HG02642 (cell line): ENCODE measurements around the gene ABCC4.

Source experiments
- ATAC-seq: cut with Tn5 transposase; IDR thresholded peaks from one replicate; pipeline ENCODE4 v1.9.1; 2021; ENCODE audit warnings: mild to moderate bottlenecking; ENCODE audit not compliant: unreplicated experiment, poor library complexity

ABCC4 gene

DNA sequence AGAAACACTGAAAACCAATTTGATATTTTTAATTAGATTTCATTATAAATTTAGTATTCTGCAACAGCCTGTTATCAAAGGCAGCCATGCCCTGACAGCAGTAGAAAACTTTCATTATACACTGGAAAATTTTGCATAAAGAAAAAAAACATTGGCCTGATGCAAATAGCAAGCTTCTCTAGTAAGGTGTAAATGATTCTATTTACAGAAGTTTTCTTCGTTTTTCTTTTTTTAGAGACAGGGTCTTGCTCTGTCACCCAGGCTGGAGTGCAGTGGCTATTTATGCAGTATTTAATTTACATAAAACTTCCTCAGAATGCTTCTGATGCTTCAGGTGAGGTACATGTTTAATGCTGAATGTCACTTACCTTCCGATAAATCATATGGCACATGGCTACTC, 67.0 kb downstream of the ABCC4 start:
- peak; percentile 73 for ATAC-seq

- ATAC-seq, result no peak
These were observed 68.1 kb downstream of the ABCC4 start for GRCh38 chr13:95233026-95233635.

DNA sequence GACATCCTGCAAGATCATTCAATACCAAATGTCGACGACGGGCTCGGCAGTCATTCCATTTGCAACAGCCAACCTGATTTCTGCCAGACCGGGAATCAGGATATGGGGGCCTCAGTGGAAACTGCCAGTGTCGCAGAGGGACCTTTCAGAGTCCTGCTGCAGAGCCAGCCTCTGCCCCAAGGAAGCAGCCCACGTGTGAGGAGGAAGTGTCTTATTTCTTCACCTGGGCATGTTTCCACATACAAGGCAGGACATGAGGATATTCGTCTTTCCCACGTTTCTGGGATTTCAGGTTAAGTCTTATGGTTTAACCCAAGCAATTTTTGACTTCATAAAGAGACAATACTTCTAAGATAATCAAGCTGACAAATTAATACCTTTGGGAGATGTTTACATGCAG, 69.9 kb downstream of the ABCC4 start:
- ATAC-seq, result no peak

GRCh38 chr13:95229855-95230254, 71.4 kb downstream of the ABCC4 start:
- ATAC-seq, result no peak

GRCh38 chr13:95228130-95228529, 73.1 kb downstream of the ABCC4 start:
- ATAC-seq, result no peak

DNA sequence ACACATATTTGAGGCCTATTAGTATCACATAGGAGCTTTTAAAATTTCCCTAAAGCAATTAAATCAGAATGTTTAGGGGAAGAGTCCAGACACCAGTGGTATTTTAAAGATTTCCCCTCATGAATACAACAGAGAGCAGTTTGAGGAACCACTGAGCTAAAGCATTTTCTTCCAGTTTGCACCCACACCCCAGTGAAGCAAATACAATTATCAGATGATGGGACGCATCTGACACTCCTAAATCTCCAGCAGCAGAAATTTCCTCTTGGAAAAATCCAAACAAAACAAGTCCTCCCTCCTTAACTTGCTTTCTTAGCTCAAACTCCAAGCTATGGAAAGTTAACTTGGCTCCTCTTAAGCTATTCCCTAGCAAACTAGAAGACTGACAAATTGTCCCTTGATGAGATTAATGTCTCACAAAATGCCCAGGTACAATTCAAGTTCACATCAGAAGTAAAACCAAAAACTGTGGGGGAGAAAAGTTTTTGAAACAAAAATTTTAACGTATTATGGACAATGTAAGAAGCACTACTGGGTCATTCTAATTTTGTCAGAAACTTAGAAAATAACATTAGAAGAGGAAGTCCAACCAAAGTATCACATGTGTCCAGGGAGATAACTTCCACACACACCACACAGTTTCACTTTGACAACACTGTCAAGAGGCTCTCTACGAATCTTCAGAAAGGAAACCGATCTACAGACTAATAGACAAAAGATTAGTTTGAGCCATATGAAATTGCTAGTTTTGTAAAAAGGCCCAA, 74.1 kb downstream of the ABCC4 start:
- ATAC-seq, result peak; percentile 84

DNA sequence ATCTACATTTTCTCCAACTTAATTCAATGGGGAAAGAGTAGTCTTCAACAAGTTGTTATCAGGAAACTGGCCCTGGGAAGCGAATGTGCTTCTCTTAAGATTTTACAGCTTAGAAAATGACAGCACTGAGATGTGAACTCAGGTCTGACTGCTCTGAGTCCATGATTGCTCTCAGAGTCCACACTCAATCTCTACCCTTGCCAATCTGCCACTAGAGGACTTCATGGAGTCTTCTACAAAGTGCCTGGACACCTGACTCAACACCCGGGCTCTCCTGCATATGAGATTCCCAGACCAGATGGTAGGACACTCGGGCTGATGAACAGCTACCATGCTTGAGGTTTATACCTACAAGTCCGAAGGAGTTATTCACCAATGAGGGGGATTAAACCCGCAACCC, 74.8 kb downstream of the ABCC4 start:
- no peak for ATAC-seq

DNA sequence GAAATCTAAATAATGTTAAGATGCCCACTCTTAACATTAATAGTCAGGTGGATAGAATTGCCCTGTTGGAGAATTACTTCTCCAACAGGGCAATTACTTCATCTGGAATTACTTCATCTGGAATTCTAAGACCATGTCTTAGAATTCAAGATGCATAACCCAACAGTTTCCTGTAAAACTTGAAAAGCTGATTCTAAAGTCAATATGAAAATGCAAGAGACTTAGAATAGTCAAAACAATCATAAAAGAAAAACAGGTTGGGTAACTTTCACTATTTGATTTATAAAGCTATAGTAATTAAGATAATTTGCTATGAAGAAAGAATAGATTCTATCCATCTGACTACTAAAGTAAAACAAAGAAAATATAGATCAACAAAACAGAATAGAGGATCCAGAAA, 75.2 kb downstream of the ABCC4 start:
- no peak for ATAC-seq

DNA sequence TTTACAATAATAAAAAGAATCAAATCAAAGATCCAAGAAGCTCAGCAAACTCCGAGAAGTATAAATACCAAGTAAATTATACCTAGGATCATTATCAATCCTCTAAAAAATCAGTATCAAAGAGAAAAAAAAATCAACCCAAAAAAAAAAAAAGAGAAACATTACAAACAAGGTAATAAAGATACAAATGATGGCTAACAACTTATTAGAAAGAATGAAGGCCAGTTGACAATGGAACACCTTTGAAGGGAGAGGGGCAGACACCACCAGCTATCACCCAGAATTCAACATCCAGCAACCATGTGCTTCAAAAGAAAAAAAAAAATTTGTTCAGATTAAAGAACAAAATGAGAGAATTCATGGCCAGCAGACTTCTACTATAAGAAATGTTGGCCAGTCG, 77.2 kb downstream of the ABCC4 start:
- no peak for ATAC-seq

DNA sequence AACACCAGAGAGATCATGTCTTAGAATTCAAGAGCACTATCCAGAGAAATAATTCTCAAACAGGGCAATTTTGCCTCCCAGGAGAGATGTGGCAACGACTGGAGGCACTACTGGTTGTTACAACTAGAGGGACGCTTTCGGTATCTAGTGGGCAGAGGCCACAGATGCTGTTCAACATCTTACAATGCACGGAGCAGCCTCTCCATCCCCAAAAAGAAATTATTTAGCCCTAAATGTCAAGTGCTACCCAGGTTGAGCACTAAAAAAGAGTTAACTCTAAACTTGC, 78.6 kb downstream of the ABCC4 start:
- ATAC-seq, result peak; percentile 50

DNA sequence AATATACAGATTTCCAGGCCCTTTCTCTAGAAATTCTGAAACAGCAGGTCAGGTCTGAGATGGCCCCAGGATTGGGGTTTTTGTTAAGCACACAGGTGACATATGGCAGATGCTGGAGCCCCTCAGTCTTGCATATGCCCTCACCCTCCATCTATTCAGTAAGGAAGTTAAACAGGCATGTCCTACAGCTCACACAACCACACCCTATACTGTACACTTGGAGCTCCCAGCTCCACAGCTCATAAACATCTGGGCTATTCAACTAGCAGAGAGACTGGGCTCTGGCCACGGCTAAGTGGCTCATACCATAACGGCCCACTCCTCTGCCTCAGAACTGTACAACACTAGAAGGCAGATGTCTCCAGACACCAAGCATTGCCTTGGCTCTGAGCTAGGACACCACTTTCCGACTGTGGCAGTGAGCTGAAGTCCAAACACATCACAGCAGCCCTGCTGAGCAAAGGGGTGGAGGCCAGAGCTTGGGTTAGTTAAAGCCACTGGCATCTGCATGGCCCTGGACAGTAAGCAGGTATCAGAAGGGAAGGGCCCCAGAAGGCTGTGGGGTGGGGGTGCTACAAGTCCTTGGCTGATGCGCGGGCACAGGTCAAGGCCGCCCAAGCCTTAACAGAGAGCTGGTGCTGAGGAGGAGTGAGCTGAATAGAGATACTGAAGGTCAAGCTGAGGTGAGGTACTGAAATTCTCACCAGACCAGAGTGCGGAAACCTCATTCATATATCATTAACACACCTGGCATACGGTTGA, 79.1 kb downstream of the ABCC4 start:
- peak; percentile 57 for ATAC-seq

DNA sequence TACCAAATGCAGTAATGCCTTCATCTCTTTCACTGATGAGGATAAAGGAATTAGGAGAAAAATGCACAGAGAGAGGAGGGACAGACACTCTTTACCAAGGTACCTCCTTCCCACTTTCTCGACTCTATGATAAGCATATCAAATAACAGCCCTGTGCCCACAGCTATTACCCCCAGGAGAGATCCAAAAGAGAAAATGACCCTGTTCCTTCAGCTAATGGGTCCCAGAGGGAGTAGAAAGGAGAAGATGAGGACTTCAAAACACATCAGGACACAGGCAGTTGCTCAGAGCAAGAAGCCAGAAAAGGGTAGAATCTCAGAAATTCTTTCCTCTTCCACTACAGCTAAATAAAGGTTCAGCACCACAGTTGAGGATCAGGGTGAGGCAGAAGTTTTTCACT, 80.6 kb downstream of the ABCC4 start:
- ATAC-seq, result no peak

GRCh38 chr13:95217920-95218830, 83.1 kb downstream of the ABCC4 start:
- ATAC-seq, result no peak

DNA sequence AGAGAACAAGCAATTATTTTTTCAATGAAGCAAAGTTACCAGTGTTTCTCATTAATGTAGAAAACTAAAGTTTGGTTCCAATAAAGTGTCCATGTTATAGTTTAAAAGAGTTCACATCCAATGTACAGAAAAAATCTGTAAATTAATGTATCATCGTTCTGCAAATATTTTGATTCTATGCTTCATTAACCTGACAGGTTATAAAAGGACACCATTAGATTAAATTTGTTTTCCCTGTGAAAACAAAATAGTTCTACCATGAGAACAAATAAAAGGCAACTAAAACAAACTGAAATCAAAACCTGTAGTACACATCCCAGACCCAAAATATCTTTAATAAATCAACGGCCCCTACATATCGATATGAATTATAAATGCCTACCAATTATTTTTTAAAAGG, 85.1 kb downstream of the ABCC4 start:
- ATAC-seq, result no peak

- no peak for ATAC-seq
These were observed 88.0 kb downstream of the ABCC4 start for GRCh38 chr13:95212983-95213850.

DNA sequence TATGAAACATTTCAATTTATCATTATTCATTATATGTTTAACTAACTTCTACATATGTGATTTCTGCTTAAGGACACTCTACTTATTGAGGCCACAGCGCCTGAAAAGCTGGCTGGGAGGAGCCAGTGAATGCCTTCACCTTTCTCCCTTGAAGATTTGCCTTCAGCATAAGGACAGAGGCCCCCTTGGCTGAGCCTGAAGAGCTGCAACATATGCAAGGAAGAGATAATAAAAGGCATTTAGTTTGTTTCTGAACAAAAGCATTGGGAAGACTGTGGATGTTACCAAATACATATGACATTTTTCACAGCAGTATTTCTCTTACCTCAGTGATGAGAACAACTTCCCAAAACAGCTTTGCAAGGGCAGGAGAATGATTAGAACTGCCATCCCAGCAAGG, 92.1 kb downstream of the ABCC4 start:
- ATAC-seq, result no peak

- ATAC-seq, result peak; percentile 92
These were observed 93.4 kb downstream of the ABCC4 start for GRCh38 chr13:95207769-95208366.

DNA sequence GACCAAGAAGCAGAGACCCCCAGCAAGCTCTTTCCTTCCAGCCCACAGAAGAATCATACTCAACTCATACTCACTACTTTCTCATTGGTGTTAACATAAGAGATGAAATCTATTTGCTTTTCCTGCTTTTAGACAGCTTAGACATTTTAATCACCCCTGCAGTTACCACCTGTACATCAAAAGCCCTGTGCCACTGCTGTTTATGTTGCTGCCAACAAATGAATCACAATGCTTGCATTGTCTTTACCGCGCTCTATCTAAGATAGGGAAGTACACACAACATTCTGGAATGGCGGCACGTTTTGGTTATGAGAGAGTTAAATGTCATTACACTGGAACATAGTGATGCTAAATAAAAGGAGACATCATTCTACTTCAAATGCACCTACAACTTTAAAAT, 95.1 kb downstream of the ABCC4 start:
- no peak for ATAC-seq

DNA sequence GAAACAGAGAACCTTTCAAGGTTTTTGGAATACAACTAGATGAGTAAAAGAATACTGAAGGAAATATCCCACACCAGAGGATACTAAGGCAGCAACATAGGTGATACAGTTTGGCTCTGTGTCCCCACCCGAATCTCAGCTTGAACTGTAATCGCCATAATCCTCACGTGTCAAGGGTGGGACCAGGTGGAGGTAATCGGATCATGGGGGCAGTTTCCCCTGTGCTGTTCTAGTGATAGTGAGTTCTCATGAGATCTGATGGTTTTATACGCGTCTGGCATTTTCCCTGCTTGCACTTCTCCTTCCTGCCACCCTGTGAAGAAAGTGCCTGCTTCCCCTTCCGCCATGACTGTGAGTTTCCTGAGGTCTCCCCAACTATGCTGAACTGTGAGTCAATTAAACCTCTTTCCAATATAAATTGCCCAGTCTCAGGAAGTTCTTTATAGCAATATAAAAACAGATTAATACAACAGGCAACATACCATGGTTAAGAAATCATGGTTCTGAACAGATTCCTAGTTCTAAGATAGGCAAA, 97.0 kb downstream of the ABCC4 start:
- ATAC-seq, result no peak
